Sigmoid colon (tissue), 3 donors: ENCODE data around the gene EIF2S3.

ENCODE experiments used
- POLR2A ChIP-seq, 2 donors: fragments of 450-650 bp; IDR thresholded peaks; one replicate each; pipeline ENCODE4 v1.6.1; 2016; ENCODE audit warnings: antibody characterized with exemption in 2 of 2, mild to moderate bottlenecking in 2 of 2, moderate library complexity in 2 of 2
- TF ChIP-seq, protein P1 (sequence below), 4 experiments: fragments of 450-650 bp in 3 of 4; fragments of 200-600 bp in 1 of 4; IDR thresholded peaks; one replicate each; pipeline ENCODE4 v1.5.1; 2016 to 2019; ENCODE audit warnings: antibody characterized with exemption in 4 of 4, mild to moderate bottlenecking in 3 of 4, moderate library complexity in 2 of 4

DNA sequence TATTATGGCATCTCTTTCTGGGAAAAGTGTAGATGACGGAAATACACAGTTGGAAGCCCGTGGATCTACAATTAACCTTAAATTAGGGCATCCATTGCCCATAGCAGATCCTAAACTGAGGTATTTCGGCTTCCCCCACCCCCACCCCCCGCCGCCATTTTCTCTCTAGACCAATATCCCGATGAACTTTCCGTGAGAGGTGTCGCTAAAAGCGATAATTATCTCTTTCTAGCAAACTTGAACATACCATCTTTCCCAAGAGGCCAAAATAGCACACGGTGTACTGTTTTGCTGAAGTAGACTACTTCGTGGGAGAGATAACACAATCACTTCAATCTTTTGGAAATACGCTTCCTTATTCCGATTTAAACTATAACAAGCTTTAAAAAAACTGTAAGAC is 28.3 kb upstream of the EIF2S3 start:
- TF ChIP-seq, protein P1, sequence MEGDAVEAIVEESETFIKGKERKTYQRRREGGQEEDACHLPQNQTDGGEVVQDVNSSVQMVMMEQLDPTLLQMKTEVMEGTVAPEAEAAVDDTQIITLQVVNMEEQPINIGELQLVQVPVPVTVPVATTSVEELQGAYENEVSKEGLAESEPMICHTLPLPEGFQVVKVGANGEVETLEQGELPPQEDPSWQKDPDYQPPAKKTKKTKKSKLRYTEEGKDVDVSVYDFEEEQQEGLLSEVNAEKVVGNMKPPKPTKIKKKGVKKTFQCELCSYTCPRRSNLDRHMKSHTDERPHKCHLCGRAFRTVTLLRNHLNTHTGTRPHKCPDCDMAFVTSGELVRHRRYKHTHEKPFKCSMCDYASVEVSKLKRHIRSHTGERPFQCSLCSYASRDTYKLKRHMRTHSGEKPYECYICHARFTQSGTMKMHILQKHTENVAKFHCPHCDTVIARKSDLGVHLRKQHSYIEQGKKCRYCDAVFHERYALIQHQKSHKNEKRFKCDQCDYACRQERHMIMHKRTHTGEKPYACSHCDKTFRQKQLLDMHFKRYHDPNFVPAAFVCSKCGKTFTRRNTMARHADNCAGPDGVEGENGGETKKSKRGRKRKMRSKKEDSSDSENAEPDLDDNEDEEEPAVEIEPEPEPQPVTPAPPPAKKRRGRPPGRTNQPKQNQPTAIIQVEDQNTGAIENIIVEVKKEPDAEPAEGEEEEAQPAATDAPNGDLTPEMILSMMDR (IDR thresholded peaks at IDR 0.05): no peak
- no peak for TF ChIP-seq POLR2A (IDR thresholded peaks at IDR 0.05)
